HG03280 (cell line): ENCODE data around the gene SULT4A1.

Experiments used
- ATAC-seq: cut with Tn5 transposase; IDR thresholded peaks from one replicate; pipeline ENCODE4 v1.9.1; 2021; ENCODE audit warnings: mild to moderate bottlenecking, moderate library complexity; ENCODE audit not compliant: unreplicated experiment

Gene SULT4A1

GRCh38 chr22:43814264-43814663 is 48.0 kb downstream of the SULT4A1 start:
- no peak for ATAC-seq

- no peak for ATAC-seq
These were observed 49.4 kb downstream of the SULT4A1 start for GRCh38 chr22:43812890-43813289.

GRCh38 chr22:43812149-43812842 is 50.0 kb downstream of the SULT4A1 start, which contains the start of gene EFCAB6:
TSS of gene EFCAB6 (minus strand) at chr22:43812305. CDS start at chr22:43782318, 29,987 bp downstream.
- peak; percentile 89 for ATAC-seq

GRCh38 chr22:43811777-43812148 is 50.5 kb downstream of the SULT4A1 start:
- ATAC-seq, result peak; percentile 22

GRCh38 chr22:43802897-43803495 is 59.3 kb downstream of the SULT4A1 start:
- ATAC-seq, result no peak

- ATAC-seq, result no peak
These were observed 61.3 kb downstream of the SULT4A1 start for GRCh38 chr22:43800970-43801369.

- ATAC-seq, result no peak
These were observed 63.8 kb downstream of the SULT4A1 start for GRCh38 chr22:43798492-43798891.

- ATAC-seq, result no peak
These were observed 65.7 kb downstream of the SULT4A1 start for GRCh38 chr22:43796567-43796966.

GRCh38 chr22:43795320-43795719 is 67.0 kb downstream of the SULT4A1 start:
- ATAC-seq, result no peak

- no peak for ATAC-seq
These were observed 69.4 kb downstream of the SULT4A1 start for GRCh38 chr22:43792905-43793304.

- ATAC-seq, result no peak
These were observed 72.9 kb downstream of the SULT4A1 start for GRCh38 chr22:43789452-43789851.

- ATAC-seq, result no peak
These were observed 78.5 kb downstream of the SULT4A1 start for GRCh38 chr22:43783777-43784176.

- ATAC-seq, result no peak
These were observed 79.9 kb downstream of the SULT4A1 start for GRCh38 chr22:43782448-43782847.

GRCh38 chr22:43777286-43777685 is 85.0 kb downstream of the SULT4A1 start:
- ATAC-seq, result no peak

- no peak for ATAC-seq
These were observed 86.1 kb downstream of the SULT4A1 start for GRCh38 chr22:43776081-43776670.
